GM18861 (cell line): ENCODE data around the gene PPIF.

Experiments
- ATAC-seq: cut with Tn5 transposase; IDR thresholded peaks from one replicate; pipeline ENCODE4 v1.9.1; 2021; ENCODE audit not compliant: unreplicated experiment

The PPIF gene

GRCh38 chr10:79367426-79368189, 20.3 kb downstream of the PPIF start:
- no peak for ATAC-seq

- no peak for ATAC-seq
These were observed 25.6 kb downstream of the PPIF start for GRCh38 chr10:79372871-79373270.

GRCh38 chr10:79374312-79375191, 27.3 kb downstream of the PPIF start:
- ATAC-seq, result no peak

GRCh38 chr10:79375321-79376077, 28.2 kb downstream of the PPIF start:
- ATAC-seq, result no peak

GRCh38 chr10:79376078-79376628, 28.9 kb downstream of the PPIF start:
- ATAC-seq, result no peak

GRCh38 chr10:79376751-79377556, 29.7 kb downstream of the PPIF start:
- ATAC-seq, result no peak

GRCh38 chr10:79377557-79378382, 30.5 kb downstream of the PPIF start:
- no peak for ATAC-seq

- no peak for ATAC-seq
These were observed 31.0 kb downstream of the PPIF start for GRCh38 chr10:79378383-79378646.

- ATAC-seq, result no peak
These were observed 31.6 kb downstream of the PPIF start for GRCh38 chr10:79378647-79379511.

- ATAC-seq, result no peak
These were observed 32.3 kb downstream of the PPIF start for GRCh38 chr10:79379512-79380124.

- no peak for ATAC-seq
These were observed 33.1 kb downstream of the PPIF start for GRCh38 chr10:79380125-79380945.

- no peak for ATAC-seq
These were observed 33.9 kb downstream of the PPIF start for GRCh38 chr10:79380946-79381721.

GRCh38 chr10:79381804-79382221, 34.5 kb downstream of the PPIF start:
- no peak for ATAC-seq

GRCh38 chr10:79382491-79382941, 35.2 kb downstream of the PPIF start:
- no peak for ATAC-seq

- no peak for ATAC-seq
These were observed 36.8 kb downstream of the PPIF start for GRCh38 chr10:79383974-79384606.

GRCh38 chr10:79384773-79385391, 37.6 kb downstream of the PPIF start:
- ATAC-seq, result no peak
